22Rv1 (cell line): ENCODE data around the gene VRK2.

Source experiments
- CTCF ChIP-seq: fragments of 450-650 bp; IDR thresholded peaks from 2 replicates; pipeline ENCODE4 v1.5.1; 2017; ENCODE audit warnings: mild to moderate bottlenecking
- ZFX ChIP-seq: fragments of 450-650 bp; IDR thresholded peaks from 2 replicates; pipeline ENCODE4 v1.6.1; 2017; ENCODE audit warnings: antibody characterized with exemption, borderline replicate concordance

DNA sequence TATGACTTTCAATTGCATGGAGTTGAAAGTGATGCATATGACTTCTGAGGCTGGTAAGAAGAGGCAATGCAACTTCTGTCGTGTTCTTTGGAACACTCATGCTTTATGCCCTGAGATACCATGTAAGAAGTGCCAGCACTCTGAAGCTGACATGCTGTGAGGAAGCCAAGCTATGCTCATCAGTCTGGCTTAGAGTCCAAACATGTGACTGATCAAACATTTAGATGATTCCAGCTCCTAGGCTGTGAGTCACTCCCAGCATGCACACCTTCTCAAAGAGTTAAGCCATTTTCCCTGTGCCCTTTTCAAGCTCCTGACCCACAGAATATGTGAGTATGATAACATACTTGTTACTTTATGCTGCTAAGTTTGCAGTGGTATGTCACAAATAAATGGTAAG is 15.8 kb upstream of the VRK2 start:
- no peak for TF ChIP-seq CTCF
- TF ChIP-seq ZFX: no peak
